GOT3 (cell line): ENCODE measurements around the gene SELENOS.

Experiments used
- DNase-seq: peaks from one replicate; lab custom pipeline; 2025; ENCODE audit warnings: mixed read lengths; lab: John Stamatoyannopoulos, UW

Gene SELENOS

DNA sequence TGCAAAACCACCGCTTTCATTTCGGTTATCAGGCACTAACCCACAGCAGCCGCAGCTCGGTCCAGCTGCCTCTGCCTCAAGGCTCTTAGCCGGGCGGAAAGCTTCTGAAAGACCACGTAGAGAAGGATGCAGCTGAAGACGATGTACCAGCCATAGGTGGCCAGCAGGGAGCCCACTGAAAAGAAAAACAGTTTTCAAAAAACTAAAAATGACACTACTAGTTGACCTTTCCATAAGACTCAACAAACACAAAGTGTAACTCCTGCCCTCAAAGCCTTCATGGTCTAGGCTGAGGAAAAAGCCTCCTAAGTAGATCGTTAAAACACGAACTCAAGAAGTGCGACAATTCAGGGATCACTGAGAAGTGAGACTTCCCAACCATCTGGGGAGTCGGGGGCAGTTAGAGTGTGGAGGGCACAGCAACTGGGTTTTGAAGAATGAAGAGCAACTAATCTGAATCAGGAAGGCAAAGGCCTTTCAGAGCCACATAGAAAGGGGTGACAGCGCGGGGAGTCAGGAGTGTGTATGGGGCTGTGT lies 716 bp downstream of the SELENOS start:
- DNase-seq = no peak

DNA sequence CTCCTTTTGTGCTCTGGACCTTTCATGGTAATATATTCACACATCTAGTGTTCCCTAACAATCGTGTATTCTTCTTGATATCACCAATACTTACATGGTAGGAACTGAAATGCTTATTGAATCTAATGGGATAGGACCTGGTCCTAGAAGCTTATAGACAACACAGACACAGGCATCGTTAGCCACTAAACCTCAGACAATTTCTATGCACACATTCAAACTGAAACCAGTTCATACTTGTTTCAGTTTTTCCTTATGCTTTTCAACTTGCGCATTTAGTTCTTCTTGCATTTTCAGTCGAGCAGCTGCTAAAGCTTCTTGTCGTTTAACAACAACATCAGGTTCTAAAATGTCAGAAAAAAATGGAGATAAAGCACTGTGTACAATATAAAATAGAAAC lies 2.3 kb downstream of the SELENOS start:
- DNase-seq = no peak

- DNase-seq = no peak
Observed at GRCh38 chr15:101273534-101273933, 3.8 kb downstream of the SELENOS start.

DNA sequence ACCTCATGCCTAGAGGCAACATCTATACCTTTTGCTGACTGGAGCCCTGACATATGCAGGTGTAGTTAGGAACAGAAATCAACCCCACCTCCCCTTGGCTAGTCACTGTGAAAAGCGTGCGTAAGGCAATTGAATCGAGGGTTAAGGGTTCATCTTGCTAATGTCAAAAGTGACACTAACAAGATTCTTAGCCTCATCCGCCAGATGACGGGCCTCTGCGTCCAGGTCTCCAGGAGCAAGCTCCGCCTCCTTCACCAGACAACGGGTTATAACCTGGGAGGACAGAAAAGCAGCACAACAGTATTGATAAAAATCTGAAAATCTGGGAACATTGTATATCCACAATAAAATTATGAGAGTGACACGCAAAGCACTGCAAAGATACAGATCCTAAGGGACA lies 4.7 kb downstream of the SELENOS start:
- DNase-seq = no peak

DNA sequence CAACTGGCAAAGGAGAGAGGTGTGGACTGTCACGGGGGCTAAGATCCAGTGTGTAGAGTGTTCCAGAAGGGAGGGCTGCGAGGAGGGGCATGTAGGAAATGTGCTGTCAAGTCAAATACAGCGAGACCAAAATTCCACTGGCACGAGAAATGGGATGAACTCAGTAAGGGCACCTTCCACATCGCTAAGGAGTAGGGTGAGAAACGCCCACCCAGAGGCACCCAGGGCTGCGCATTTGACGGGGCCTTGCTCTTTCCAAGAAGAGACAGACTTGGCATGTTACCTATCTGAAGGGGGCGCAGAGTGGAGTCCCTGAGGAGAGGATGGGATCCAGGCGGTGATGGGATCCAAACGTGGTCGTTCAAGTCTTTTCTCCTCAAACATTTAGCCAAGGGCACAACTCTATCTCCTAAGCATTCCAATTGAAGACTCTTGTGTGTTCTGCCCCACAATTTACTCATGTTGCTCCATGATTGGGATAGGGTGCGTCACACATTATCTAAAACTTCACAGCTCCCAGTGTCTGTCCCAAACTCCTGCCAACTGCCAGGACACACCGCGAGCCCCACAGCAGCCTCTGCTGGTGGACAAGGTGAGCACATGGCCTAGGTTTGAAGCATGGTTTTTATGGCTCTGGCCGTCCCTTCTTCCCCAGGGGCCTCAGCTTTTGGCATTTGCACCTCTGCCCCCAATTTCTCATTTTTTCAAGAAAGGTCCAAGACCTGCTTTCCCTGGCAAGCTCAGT lies 7.6 kb downstream of the SELENOS start:
- DNase-seq = no peak

DNA sequence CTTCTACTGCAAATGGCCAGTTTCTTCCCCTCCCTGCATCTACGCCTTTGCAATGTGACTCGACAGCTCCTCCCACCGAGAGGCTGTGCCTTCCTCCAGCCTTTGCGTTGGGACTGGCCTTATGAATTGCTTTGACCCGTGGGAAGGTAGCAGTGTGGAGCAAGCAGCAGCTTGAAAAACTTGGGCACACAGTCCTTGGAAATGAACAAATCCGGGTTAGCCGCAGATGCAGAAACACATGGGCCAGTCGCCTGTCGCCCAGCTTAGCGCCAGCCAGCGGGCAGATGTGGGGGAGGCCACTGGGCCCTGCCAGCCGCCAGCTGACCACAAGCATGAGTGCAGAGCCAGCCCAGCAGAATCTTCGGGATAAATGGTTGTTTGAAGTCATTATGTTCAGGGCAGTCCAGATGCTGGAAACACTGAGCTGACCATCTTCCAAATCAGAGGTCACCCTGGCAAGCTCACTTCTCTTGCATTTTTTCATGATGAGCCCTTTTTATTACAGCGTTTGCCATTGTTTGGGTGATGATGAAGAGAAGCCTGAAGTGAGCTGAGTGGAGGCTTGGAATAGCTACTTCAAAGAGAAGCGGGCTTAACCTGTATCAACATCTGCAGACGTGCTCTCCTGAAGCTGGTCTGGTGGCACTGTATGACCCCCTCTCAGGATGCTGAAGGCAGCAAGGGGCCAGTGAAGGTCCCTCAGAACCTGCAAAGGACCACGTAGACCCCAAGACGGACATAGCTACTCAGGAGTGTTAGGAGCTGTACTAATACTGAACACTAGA lies 9.8 kb downstream of the SELENOS start:
- DNase-seq = peak; percentile 85

- DNase-seq = no peak
Observed at GRCh38 chr15:101266787-101267186, 10.5 kb downstream of the SELENOS start.

- no peak for DNase-seq
Observed at GRCh38 chr15:101266034-101266433, 11.3 kb downstream of the SELENOS start.

- no peak for DNase-seq
Observed at GRCh38 chr15:101264911-101265641, 12.2 kb downstream of the SELENOS start.

GRCh38 chr15:101264011-101264410 lies 13.3 kb downstream of the SELENOS start:
- no peak for DNase-seq

- DNase-seq = no peak
Observed at GRCh38 chr15:101262551-101262950, 14.7 kb downstream of the SELENOS start.

DNA sequence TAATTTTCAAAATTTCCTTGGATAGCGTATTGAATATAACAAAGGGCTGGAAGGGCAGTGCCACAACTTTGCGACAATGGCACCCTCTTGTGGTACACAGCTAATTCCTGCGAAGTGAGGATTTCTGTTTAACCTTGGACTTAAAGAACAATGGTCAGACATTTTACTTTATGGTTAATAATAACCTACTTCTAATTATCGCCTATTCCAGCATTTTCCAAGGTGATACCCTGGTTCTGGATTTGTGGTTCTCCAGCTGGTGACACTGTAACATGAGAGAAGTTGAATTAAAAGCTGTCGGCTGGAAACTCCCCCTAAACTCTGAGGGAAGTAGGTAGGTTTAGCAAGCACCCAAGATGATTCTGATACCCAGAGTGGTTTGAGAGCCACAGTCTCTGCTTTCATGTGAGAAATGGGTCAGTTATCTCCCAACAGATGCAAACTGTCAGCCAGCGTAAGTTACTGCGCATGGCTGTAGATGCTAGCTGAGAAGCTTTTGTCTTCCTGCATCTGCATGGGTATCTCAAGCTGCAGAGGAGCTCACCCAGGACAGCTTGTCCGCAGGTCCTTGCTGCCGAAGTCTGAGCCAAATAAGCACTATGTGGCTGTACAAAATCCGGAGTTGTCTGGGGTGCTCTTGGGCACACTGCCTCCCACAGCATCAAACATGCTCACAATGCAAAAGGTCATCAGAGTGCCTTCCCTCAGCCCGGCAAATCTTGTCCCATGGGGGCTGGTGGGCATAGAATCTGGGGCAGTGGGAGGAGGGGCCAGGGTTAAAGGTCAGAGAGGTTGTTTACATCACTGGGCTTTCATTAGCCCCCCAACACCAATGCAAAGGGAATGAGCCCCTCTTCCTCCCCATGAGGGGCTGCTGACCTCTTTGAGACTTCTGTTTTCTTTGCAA lies 18.8 kb downstream of the SELENOS start:
- no peak for DNase-seq

DNA sequence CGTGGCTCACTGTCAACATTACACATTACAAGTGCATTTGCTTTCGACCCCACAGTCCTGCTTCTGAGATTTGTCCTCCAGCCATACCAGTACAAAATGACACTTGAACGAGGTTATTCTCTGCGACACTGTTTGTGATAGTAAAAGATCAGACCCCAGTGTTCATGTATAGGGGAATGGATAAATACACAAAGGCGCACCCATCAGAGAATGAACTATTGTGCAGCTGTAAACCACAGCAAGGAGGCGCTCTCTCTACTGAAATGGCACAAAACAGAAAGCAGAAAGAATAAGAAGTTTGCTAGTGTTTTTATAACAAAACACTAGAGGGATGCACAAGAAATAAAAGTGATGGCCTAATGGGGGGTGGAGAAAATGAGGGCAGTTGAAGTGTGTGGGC lies 20.5 kb downstream of the SELENOS start:
- DNase-seq = no peak

DNA sequence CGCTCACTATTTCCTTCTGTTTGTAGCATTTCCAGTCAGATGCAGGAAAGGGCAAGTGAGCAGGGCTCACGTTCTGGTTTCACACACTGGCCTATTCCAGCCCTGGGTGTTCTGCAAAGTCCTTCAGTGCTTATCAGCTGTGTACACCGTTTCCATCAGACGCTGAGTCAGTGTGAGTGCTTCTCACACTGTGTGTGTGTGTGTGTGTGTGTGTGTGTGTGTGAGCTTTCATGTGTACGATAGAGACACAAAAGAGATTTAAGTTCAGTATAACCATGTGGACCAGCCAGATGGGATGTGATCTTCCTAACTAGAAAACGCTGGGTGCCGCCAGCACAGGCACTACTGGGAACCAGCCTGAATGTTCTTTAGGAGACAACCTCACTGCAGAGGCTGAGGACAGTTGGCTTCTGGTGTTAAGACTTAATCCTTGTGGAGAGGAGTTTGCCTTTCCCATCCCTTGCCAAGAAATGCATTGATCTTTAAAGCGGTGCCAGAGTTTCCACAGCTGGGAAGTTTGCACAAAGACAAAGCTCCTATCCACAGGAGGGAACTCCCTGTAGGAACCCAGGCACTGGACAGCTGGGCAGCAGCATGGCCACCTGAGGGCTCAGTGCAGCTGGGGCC lies 21.6 kb downstream of the SELENOS start:
- DNase-seq = no peak

DNA sequence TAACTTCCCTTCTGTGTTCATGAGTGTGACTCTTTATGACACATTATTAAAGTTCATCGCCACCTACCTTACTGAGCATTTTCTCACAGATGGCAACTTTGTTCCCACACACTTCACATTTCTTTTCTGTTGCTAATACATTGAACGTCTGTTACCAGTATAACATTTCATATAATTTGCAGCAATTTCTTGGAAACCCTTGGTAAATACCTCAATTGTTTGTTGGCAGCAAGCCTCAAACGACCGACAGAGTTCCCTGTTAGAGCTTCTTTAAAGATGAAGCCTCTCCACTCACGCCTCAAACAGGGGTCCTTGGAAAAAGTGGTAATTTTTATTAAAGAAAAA lies 22.3 kb downstream of the SELENOS start:
- no peak for DNase-seq

DNA sequence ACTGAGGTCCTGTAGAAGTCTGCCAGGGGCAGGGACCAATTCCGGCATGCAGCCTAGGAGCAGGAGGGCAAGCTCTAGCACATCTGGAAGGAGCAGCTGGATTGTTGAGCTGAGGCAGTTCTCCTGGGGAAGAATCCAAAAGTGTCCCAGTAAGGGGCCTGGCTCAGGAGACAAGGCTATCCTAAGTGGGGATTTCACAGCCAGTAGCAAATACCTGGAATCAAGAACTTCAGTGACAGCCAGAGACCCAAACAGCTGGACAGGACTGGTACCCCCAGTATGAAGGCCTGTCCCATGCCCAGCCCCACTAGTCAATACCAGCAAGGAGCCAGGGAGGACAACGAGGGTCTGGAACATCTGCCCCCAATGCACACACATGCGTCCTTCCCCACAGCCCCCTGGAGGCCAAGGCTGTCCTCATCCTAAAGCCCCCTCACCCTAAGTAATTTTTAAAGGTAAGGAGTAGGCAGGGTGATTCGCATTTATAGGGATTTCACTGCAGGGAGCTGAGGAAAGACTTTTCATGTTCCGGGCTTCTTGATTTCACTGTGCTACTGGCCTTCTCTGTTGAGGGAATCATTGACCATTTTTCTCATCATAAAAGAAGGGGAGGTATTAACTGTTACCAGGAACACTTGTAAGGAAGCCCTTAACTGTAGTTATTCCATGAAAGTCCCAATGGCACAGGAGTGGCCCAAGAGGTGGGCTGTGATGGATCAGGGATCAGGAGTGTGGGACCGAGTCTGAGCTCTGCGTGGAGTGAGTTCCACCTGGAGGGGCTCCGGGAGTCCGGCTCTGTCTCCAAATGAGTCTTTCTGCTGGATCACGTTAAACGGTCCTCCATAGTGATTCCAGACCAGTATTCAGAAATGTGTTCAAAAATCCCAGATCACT lies 22.9 kb downstream of the SELENOS start:
- DNase-seq = no peak

DNA sequence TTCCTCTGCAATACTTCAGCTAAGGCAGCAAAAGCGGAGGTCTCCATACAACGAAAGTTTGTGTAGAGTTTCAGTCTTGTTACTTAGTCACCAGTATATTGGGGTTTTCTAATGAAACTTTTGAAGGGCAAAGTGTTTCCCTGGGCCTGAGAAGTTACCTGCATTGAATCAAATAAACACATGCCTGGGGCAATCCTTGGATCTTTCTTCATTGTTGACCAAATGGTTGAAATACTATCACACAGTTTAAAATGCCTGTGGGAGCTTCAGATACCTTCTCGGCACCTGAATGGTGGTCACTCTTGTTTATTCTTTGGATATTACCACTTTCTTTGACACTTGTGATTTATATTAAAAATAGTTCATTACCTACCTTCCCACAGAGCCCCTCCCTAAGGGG lies 24.4 kb downstream of the SELENOS start:
- DNase-seq = no peak

DNA sequence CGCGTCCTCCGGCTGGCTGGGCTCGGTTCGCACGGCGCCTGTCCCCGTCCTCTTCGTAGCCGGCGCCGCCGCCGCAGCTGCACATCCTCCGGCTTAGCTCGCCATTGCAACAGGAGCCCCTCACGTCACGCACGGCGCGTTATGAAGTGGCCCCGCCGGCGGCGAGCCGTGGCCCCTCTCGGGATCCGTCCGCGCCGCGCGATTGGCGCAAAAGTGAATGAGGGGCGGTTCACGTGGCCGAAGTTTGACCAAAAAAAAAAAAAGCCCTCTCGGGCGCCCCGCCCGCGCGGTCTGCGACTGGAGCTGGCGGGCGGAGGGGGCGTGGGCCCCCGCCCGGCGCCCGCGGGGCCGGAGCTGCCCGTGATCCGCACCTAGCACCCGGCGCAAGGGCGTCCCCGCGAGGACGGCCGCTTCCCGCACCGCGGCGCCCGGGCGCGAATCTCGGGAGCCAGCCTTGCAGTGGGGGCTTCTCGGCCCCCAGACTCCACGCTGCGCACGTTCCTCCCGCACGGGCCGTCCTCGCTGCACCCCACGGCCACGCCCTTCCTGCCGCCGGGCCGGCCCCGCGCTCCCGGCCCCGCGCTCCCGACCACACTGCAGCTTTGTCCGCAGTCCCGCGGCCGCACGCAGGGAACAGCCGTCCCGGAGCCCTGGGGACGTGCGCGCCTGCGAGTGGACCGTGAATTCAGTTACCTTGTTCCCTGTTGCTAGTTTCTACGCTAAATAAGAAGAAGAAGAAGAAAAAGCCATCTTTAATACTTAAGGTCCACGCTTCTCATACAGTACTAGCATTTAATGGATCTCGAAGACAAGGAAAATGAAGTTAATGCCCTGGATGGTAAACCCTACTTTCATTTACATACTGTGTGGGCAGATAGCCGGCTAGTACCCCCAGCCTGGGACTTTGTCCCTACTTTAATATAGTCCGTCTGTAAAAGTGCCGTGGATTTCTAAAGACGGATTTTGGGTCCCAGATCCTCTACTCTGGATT lies 25.2 kb downstream of the SELENOS start, which contains the start of gene CHSY1:
Gene CHSY1 (minus strand): TSS at position 219 of the 991 bp plus-strand sequence. CDS start 592 bp downstream, outside the sequence.
- DNase-seq = peak; percentile 68
